GM06990 (cell line): ENCODE data around the gene NCCRP1.

ENCODE experiments used
- DNase-seq: peaks from one replicate; pipeline ENCODE4 v3.0.0-alpha.2; 2011; ENCODE audit not compliant: insufficient read length; ENCODE audit errors: extremely low read depth
- H3K27me3 ChIP-seq: replicated peaks from 2 replicates; pipeline ENCODE4 v1.6.0; 2011; ENCODE audit warnings: low read length; ENCODE audit not compliant: control insufficient read depth, insufficient read depth
- H3K36me3 ChIP-seq: 2 replicates; pipeline ENCODE4 v1.5.1; 2011; ENCODE audit warnings: low read length; ENCODE audit not compliant: control insufficient read depth, insufficient read depth
- H3K4me3 ChIP-seq: replicated peaks from 2 replicates; pipeline ENCODE4 v1.5.1; 2011; ENCODE audit warnings: low read depth, mild to moderate bottlenecking, control low read depth, low read length
- CTCF ChIP-seq: IDR thresholded peaks from 2 replicates; pipeline ENCODE4 v1.5.1; 2011; ENCODE audit warnings: low read length, control low read depth, mild to moderate bottlenecking, inconsistent platforms; ENCODE audit not compliant: insufficient read depth, poor library complexity, severe bottlenecking

NCCRP1 gene

GRCh38 chr19:39179754-39180153 is 17.0 kb upstream of the NCCRP1 start:
- TF ChIP-seq CTCF: no peak
- H3K36me3 ChIP-seq: peaks cover 5% of the 10 kb centered on the region
- H3K4me3 ChIP-seq: no peak overlapping the region
- DNase-seq: no peak
- no peaks in the 10 kb centered on the region for H3K27me3 ChIP-seq

GRCh38 chr19:39180749-39181148 is 16.0 kb upstream of the NCCRP1 start:
- no peak overlapping the region for H3K4me3 ChIP-seq
- no peak for DNase-seq
- no peak for TF ChIP-seq CTCF
- peaks cover 5% of the 10 kb centered on the region for H3K36me3 ChIP-seq
- H3K27me3 ChIP-seq: no peaks in the 10 kb centered on the region

GRCh38 chr19:39181500-39182173 is 15.1 kb upstream of the NCCRP1 start:
- no peak for DNase-seq
- H3K4me3 ChIP-seq: no peak overlapping the region
- TF ChIP-seq CTCF: no peak
- H3K36me3 ChIP-seq: peaks cover 3% of the 10 kb centered on the region
- no peaks in the 10 kb centered on the region for H3K27me3 ChIP-seq

GRCh38 chr19:39182174-39182505 is 14.6 kb upstream of the NCCRP1 start:
- H3K36me3 ChIP-seq: peaks cover 3% of the 10 kb centered on the region
- H3K4me3 ChIP-seq: no peak overlapping the region
- DNase-seq: no peak
- no peak for TF ChIP-seq CTCF
- no peaks in the 10 kb centered on the region for H3K27me3 ChIP-seq

DNA sequence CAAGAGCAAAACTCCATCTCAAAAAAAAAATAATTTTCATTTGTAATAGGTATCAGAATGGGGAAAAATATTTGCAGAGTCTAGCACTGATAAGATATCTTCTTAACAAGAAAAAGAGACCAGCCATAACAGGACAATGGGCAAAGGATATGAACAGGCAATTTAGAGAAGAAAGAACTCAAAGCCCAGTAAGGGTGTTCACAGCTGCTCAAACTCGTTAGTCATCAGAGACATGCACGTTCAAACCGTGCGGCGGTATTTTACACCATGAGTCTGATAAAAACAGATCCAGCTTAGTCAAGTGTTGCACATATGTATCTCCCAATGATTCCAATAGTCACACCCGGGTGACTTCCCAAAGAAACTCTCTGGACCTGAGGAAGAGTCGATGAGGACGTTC is 13.7 kb upstream of the NCCRP1 start:
- Histone ChIP-seq H3K36me3 (peaks cover 3% of the 10 kb centered on the region), H3K4me3 (no peak overlapping the region), H3K27me3 (no peaks in the 10 kb centered on the region)
- TF ChIP-seq CTCF: no peak
- DNase-seq: no peak

- DNase-seq: no peak
- no peaks in the 10 kb centered on the region for H3K36me3 ChIP-seq
- no peak for TF ChIP-seq CTCF
- H3K4me3 ChIP-seq: no peak overlapping the region
- no peaks in the 10 kb centered on the region for H3K27me3 ChIP-seq
Observed at GRCh38 chr19:39186391-39186790, 10.4 kb upstream of the NCCRP1 start.
